Mesendoderm (in vitro differentiated cells): ENCODE results near the gene TSEN2.
"Not testable (repeated sequence)": the region's sequence is repeated elsewhere in the genome, so short reads cannot be mapped to it uniquely, and the experiment has no call there.

Source experiments
- DNase-seq: peaks from one replicate; pipeline ENCODE4 v3.0.0; 2013
- H2AK5ac ChIP-seq: 2 replicates; pipeline ENCODE4 v1.6.1; 2013; ENCODE audit warnings: low read length, inconsistent platforms
- H2BK120ac ChIP-seq: 2 replicates; pipeline ENCODE4 v1.6.1; 2013; ENCODE audit warnings: low read depth, mild to moderate bottlenecking, low read length, moderate library complexity, mixed read lengths
- H2BK15ac ChIP-seq: replicated peaks from 2 replicates; pipeline ENCODE4 v1.6.1; 2013; ENCODE audit warnings: low read depth, mild to moderate bottlenecking, moderate library complexity
- H2BK5ac ChIP-seq: 2 replicates; pipeline ENCODE4 v1.6.1; 2013; ENCODE audit warnings: low read length, inconsistent platforms
- H3K18ac ChIP-seq: 2 replicates; pipeline ENCODE4 v1.6.1; 2013; ENCODE audit warnings: mild to moderate bottlenecking, low read length, mixed read lengths
- H3K23ac ChIP-seq: one replicate; pipeline ENCODE4 v1.6.1; 2013; ENCODE audit warnings: low read length
- H3K27ac ChIP-seq: 2 replicates; pipeline ENCODE4 v1.5.1; 2013; ENCODE audit warnings: low read depth, mild to moderate bottlenecking, inconsistent platforms, low read length, moderate library complexity
- H3K27me3 ChIP-seq: 2 replicates; pipeline ENCODE4 v1.6.1; 2013; ENCODE audit warnings: low read length, control low read depth, mild to moderate bottlenecking, inconsistent platforms; ENCODE audit not compliant: insufficient read depth, poor library complexity
- H3K36me3 ChIP-seq: 2 replicates; pipeline ENCODE4 v1.6.1; 2013; ENCODE audit warnings: low read length, inconsistent platforms; ENCODE audit not compliant: control insufficient read depth, insufficient read depth
- H3K4ac ChIP-seq: one replicate; pipeline ENCODE4 v1.6.1; 2013; ENCODE audit warnings: low read depth, mild to moderate bottlenecking, low read length, moderate library complexity
- H3K4me1 ChIP-seq: 2 replicates; pipeline ENCODE4 v1.6.1; 2013; ENCODE audit warnings: low read depth, low read length, inconsistent platforms; ENCODE audit not compliant: control insufficient read depth
- H3K4me2 ChIP-seq: 2 replicates; pipeline ENCODE4 v1.6.1; 2013; ENCODE audit warnings: low read length
- H3K4me3 ChIP-seq: 2 replicates; pipeline ENCODE4 v1.5.1; 2013; ENCODE audit warnings: mild to moderate bottlenecking, low read length
- H3K56ac ChIP-seq: one replicate; pipeline ENCODE4 v1.6.1; 2013; ENCODE audit warnings: low read length
- H3K79me1 ChIP-seq: 2 replicates; pipeline ENCODE4 v1.6.1; 2013; ENCODE audit warnings: low read length, inconsistent platforms
- H3K79me2 ChIP-seq: 2 replicates; pipeline ENCODE4 v1.6.1; 2013; ENCODE audit warnings: mild to moderate bottlenecking, low read length; ENCODE audit not compliant: control insufficient read depth, insufficient read depth
- H3K9ac ChIP-seq: 2 replicates; pipeline ENCODE4 v1.6.1; 2013; ENCODE audit warnings: low read length, inconsistent platforms
- H4K5ac ChIP-seq: one replicate; pipeline ENCODE4 v1.6.1; 2013; ENCODE audit warnings: low read length
- H4K8ac ChIP-seq: one replicate; pipeline ENCODE4 v1.6.1; 2013; ENCODE audit warnings: low read depth, mild to moderate bottlenecking, control low read depth, low read length, moderate library complexity
- WGBS: extraction: QIAGEN DNeasy Blood & Tissue Kit; methylation state at CpG from one replicate; pipeline ENCODE4 v1.1.7; 2013; ENCODE audit warnings: low lambda C conversion rate, missing lambda C conversion rate; ENCODE audit not compliant: insufficient coverage; ENCODE audit errors: extremely low coverage; 5-methylcytosine and 5-hydroxymethylcytosine counted together

Gene TSEN2

DNA sequence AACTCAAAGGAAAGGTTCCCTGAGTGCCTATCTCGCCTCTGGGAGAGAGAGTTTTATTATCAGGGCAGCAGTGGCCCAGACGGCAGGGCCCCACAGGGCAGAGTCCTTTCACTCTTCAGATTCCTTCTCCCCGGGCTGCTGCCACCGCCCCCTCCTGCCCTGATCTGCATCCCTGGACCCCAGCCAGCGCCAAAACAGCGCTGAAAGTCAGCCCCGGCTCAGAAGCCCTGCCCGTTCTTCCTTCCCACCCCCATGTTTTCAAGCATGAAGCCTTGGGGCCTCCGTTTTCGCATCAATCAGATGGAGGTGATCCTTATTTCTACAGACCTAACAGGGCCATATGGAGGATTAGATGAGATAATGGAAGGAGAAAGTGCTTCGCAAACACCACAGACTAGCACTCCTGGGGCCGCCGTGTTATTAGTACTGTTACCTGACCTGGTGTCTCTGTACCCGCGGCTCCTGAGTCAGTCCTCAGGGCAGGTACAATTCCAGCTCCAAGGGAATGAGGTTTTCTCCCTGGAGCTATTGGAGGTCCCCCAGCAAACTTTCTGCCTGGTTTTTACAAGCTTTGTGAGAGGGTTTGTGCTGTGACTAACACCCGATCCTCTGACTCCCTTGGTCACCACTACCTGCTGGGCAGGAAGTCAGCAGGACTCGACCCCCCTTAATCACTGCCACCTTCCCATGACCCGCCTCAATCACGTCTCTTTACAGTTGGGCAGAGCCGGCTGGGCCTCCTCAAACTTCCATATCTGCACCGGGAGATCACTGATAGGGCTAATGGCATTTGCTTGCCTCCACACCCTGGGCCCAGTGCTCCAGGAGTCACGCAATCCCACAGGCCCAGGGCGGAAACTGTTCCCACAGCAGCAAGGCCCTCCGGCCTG is 39.5 kb upstream of the TSEN2 start:
- H4K5ac ChIP-seq, result no peak overlapping the region
- H3K27me3 ChIP-seq, result no peaks in the 10 kb centered on the region
- no peak overlapping the region for H3K4me3 ChIP-seq
- no peaks in the 10 kb centered on the region for H3K79me1 ChIP-seq
- H3K4me1 ChIP-seq, result peaks cover 3% of the 10 kb centered on the region
- H3K9ac ChIP-seq, result no peak overlapping the region
- H3K27ac ChIP-seq, result no peak overlapping the region
- no peak overlapping the region for H2AK5ac ChIP-seq
- no peaks in the 10 kb centered on the region for H3K36me3 ChIP-seq
- no peak overlapping the region for H3K4ac ChIP-seq
- H4K8ac ChIP-seq, result no peak overlapping the region
- peak; percentile 74 for DNase-seq
- H3K79me2 ChIP-seq, result no peaks in the 10 kb centered on the region
- H3K18ac ChIP-seq, result no peak overlapping the region
- no CpG with 5 or more reads among the region's 24 CpGs for WGBS
- H2BK15ac ChIP-seq, result no peak overlapping the region
- H3K4me2 ChIP-seq, result no peak overlapping the region
- H2BK5ac ChIP-seq, result no peak overlapping the region
- no peak overlapping the region for H2BK120ac ChIP-seq
- H3K23ac ChIP-seq, result no peak overlapping the region
- H3K56ac ChIP-seq, result no peak overlapping the region

DNA sequence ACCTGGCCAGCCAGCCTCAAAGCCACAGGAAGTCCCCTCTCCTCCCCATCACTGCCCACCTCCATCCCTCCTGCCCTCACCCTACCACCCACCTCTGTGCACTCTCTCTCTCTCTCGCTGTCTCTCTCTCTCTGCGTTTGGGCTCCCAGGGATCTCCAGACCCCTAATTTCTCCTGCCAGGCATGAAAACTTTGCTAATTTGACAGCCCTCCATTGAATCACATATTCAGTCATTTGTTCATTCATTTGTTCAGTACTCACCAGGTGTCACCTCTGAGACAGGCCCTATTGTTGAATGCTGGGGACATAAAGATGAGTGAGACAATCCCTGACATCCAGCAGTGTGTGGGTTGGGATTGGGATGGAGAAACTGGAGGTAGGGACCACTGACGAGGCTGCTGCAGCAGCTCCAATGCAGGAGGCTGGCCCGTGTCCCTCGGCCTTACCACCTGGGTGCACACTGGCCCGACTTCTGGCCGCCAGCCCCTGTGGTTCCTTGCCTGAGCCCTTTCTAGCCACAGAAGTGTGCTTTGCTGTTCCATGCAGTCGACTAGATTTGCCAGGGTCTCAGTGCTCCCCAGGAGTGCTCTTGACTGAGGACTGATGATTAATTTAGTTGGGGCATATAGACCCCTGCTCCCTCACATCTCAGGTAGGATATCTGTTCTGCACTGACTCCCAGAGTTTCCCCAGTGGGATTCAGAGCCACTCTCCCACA is 38.6 kb upstream of the TSEN2 start:
- H3K79me2 ChIP-seq, result no peaks in the 10 kb centered on the region
- H2BK15ac ChIP-seq, result no peak overlapping the region
- H3K27me3 ChIP-seq, result no peaks in the 10 kb centered on the region
- no peak overlapping the region for H3K18ac ChIP-seq
- no peaks in the 10 kb centered on the region for H3K36me3 ChIP-seq
- H4K8ac ChIP-seq, result no peak overlapping the region
- no peak overlapping the region for H2BK5ac ChIP-seq
- DNase-seq, result no peak
- no peak overlapping the region for H3K9ac ChIP-seq
- H2BK120ac ChIP-seq, result no peak overlapping the region
- H3K27ac ChIP-seq, result no peak overlapping the region
- no peak overlapping the region for H3K23ac ChIP-seq
- H3K4me2 ChIP-seq, result no peak overlapping the region
- H3K4me3 ChIP-seq, result no peak overlapping the region
- no peak overlapping the region for H3K56ac ChIP-seq
- H3K79me1 ChIP-seq, result no peaks in the 10 kb centered on the region
- H3K4ac ChIP-seq, result no peak overlapping the region
- H4K5ac ChIP-seq, result no peak overlapping the region
- peaks cover 3% of the 10 kb centered on the region for H3K4me1 ChIP-seq
- H2AK5ac ChIP-seq, result peak overlapping the region; percentile 72
- no CpG with 5 or more reads among the region's 8 CpGs for WGBS

DNA sequence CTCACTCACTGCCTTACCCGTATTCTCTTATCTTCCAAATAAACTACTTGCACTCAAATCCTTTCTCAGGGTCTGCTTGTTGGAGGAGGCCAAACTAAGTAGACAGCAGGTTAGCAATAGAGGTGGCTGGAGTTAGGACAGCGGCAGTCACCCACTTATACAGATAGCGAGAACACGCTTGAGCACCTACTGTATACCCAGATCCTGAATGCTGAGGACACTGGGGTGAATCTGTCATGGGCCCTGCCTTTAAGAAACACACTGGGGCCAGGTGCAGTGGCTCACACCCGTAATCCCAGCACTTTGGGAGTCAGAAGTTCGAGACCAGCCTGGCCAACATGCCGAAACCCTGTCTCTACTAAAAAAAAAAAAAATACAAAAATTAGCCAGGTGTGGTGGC is 38.0 kb upstream of the TSEN2 start:
- H2AK5ac ChIP-seq, result no peak overlapping the region

DNA sequence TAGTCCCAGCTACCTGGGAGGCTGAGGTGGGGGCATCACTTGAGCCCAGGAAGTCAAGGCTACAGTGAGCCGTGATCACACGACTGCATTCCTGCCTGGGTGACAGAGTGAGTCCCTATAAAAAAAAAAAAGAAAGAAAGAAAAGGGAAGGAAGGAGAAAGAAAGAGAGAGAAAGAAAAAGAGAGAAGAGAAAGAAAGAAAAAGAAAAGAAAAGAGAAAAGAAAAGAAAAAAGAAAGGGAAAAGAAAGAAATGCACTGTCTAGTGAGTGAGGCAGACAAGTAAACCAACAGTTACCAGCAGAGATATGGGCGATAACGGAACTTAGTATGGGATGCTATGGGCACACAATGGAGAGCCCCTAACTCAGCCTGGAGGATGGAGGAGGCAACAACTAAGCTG is 37.2 kb upstream of the TSEN2 start:
- H3K27me3 ChIP-seq, result no peaks in the 10 kb centered on the region
- H3K79me2 ChIP-seq, result no peaks in the 10 kb centered on the region
- no peak overlapping the region for H3K27ac ChIP-seq
- no peak overlapping the region for H3K4me3 ChIP-seq
- H2BK15ac ChIP-seq, result no peak overlapping the region
- H2AK5ac ChIP-seq, result no peak overlapping the region
- H3K36me3 ChIP-seq, result no peaks in the 10 kb centered on the region
- H2BK5ac ChIP-seq, result no peak overlapping the region
- no peak overlapping the region for H3K9ac ChIP-seq
- no peak for DNase-seq
- H2BK120ac ChIP-seq, result no peak overlapping the region
- H4K8ac ChIP-seq, result no peak overlapping the region
- H3K18ac ChIP-seq, result no peak overlapping the region
- H3K79me1 ChIP-seq, result no peaks in the 10 kb centered on the region
- H3K23ac ChIP-seq, result no peak overlapping the region
- no peak overlapping the region for H4K5ac ChIP-seq
- no peak overlapping the region for H3K4ac ChIP-seq
- no CpG with 5 or more reads among the region's 4 CpGs for WGBS
- no peak overlapping the region for H3K4me2 ChIP-seq
- peaks cover 3% of the 10 kb centered on the region for H3K4me1 ChIP-seq
- no peak overlapping the region for H3K56ac ChIP-seq

More for the DNA sequence above, 38.0 kb upstream of the TSEN2 start:
- Histone ChIP-seq H2BK5ac (no peak overlapping the region), H3K18ac (no peak overlapping the region), H3K27ac (no peak overlapping the region), H3K4ac (no peak overlapping the region), H3K4me3 (no peak overlapping the region), H2BK120ac (no peak overlapping the region), H3K9ac (no peak overlapping the region), H3K4me2 (no peak overlapping the region), H2BK15ac (no peak overlapping the region), H3K56ac (no peak overlapping the region), H3K79me2 (no peaks in the 10 kb centered on the region), H3K4me1 (peaks cover 3% of the 10 kb centered on the region), H4K8ac (no peak overlapping the region), H3K23ac (no peak overlapping the region), H3K27me3 (no peaks in the 10 kb centered on the region), H3K79me1 (no peaks in the 10 kb centered on the region), H3K36me3 (no peaks in the 10 kb centered on the region), H4K5ac (no peak overlapping the region)
- no peak for DNase-seq
- no CpG with 5 or more reads among the region's 7 CpGs for WGBS

DNA sequence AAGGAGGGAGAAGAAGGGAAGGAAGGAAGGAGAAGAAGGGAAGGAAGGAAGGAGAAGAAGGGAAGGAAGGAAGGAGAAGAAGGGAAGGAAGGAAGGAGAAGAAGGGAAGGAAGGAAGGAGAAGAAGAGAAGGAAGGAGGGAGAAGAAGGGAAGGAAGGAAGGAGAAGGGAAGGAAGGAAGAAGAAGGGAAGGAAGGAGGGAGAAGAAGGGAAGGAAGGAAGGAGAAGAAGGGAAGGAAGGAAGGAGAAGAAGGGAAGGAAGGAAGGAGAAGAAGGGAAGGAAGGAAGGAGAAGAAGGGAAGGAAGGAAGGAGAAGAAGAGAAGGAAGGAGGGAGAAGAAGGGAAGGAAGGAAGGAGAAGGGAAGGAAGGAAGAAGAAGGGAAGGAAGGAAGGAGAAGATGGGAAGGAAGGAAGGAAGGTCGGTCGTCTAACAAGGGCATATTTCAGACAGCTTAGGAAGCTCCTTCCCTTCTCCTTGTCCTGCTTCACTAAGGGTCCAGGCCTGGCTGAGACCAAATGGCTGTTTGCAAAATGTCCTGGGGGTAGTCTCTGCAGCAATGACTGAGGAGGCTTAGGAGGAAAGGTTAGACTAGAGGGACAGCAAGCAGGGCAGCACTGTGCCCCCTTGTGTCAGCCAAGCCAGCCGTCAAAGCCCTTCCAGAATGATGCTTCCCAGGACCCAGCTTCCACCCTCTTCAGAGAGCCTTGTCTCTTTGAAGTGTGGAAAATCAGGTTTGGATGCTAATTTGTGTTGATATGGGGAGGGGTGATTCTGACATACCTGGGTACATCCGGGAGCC is 35.7 kb upstream of the TSEN2 start:
- not testable (repeated sequence) for H2AK5ac ChIP-seq, H3K27ac ChIP-seq, H2BK5ac ChIP-seq, H3K23ac ChIP-seq, H4K8ac ChIP-seq, H3K79me2 ChIP-seq, H3K4me2 ChIP-seq, H4K5ac ChIP-seq, H3K79me1 ChIP-seq, H3K4me3 ChIP-seq, H3K9ac ChIP-seq, H2BK15ac ChIP-seq, H2BK120ac ChIP-seq, H3K36me3 ChIP-seq, H3K4ac ChIP-seq, H3K56ac ChIP-seq, H3K18ac ChIP-seq, H3K4me1 ChIP-seq, H3K27me3 ChIP-seq
- DNase-seq, result peak; percentile 63
- no CpG with 5 or more reads among the region's 4 CpGs for WGBS
